WI38 (cell line): ENCODE measurements around the gene ATP6V1C2.

Experiments used
- H3K4me3 ChIP-seq: 2 replicates; pipeline ENCODE4 v1.5.1; 2011; ENCODE audit warnings: low read depth, mild to moderate bottlenecking, control low read depth, low read length
- TF ChIP-seq, protein P1 (sequence below): IDR thresholded peaks from 2 replicates; pipeline ENCODE4 v1.5.1; 2012; ENCODE audit warnings: low read depth, mild to moderate bottlenecking, control low read depth, low read length

The ATP6V1C2 gene

DNA sequence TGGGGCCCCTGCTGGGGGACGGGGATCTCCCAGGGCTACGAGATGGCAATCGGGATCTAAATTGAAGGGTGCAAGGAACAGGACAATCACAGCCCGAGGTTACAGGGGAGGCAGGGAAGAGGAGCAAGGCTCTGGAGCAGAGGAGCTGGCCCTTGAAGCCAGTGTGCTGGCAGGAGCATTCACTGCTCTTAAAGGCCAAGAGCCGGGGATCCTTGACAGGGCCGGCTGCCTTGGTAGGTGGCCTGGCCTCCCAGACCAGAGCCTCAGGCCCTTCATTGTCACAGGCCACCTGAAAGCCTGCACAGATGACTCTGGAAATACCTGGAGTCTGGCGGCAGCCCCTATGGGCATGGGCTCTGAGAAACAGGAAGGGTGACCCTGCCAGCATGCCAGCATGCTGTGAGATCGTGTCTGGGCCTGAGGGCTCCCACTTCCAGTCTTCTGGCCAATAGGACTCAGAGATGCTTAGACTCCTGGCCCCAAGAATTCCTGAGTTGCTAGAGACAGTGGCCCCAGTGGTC lies 52.5 kb downstream of the ATP6V1C2 start:
- H3K4me3 ChIP-seq: no peak overlapping the region
- TF ChIP-seq, protein P1, sequence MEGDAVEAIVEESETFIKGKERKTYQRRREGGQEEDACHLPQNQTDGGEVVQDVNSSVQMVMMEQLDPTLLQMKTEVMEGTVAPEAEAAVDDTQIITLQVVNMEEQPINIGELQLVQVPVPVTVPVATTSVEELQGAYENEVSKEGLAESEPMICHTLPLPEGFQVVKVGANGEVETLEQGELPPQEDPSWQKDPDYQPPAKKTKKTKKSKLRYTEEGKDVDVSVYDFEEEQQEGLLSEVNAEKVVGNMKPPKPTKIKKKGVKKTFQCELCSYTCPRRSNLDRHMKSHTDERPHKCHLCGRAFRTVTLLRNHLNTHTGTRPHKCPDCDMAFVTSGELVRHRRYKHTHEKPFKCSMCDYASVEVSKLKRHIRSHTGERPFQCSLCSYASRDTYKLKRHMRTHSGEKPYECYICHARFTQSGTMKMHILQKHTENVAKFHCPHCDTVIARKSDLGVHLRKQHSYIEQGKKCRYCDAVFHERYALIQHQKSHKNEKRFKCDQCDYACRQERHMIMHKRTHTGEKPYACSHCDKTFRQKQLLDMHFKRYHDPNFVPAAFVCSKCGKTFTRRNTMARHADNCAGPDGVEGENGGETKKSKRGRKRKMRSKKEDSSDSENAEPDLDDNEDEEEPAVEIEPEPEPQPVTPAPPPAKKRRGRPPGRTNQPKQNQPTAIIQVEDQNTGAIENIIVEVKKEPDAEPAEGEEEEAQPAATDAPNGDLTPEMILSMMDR: no peak

DNA sequence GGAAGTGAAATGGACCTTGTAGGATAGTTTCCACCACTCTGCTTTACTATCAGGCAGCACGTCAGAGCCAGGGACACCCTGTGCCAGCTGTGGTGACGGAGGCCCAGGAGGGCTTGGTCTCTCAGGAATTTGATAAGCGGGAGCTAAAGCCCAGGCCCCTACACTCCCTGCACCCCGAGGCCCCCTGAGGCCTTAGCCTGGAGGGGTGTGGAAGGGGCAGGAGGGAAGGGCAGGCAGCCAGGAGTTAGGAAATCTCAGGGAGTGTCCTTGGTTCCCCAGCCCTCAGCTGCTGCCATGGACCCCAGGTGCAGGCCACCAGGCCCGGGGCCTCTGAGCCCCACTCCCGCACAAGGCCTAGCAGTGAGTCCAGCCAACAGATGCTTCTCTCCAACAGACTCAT lies 53.0 kb downstream of the ATP6V1C2 start:
- H3K4me3 ChIP-seq: no peak overlapping the region
- TF ChIP-seq, protein P1: no peak

DNA sequence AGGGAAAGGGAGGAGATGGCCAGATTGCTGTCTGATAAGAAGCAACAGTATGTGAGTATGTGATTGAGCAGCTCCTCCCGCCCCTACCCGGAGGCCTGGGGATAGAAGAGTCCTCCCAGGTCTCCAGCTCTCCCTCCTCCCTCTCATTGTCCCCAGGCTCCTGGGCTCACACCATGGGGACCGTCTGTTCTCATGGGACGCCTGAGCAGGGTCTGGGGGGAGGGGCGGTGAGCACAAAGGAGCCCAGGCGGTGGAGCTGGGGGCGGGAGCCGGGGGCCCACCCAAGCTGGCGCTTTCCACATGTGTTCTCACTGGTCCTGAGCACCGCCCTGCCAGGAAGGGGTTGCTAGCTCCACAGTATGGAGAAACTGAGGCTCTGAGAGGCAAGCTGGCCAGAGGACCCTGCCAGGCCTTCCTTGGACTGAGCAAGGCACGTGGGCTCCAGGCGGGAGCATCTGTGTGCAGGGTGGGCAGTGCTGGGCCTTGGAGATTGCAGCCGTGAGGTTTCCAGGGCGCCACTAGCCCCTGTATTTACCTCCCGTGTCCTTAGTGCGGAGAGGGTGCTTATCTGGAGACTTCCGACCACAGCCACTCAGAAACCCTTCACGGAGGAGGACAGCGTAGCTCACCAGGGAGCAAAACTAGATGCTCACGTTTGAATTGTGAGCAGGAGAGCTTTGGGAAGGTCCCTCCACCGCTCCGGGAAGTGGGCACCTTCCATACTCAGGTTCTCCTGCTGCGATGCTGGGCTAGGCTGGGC lies 53.8 kb downstream of the ATP6V1C2 start:
- no peak overlapping the region for H3K4me3 ChIP-seq
- TF ChIP-seq, protein P1: no peak

DNA sequence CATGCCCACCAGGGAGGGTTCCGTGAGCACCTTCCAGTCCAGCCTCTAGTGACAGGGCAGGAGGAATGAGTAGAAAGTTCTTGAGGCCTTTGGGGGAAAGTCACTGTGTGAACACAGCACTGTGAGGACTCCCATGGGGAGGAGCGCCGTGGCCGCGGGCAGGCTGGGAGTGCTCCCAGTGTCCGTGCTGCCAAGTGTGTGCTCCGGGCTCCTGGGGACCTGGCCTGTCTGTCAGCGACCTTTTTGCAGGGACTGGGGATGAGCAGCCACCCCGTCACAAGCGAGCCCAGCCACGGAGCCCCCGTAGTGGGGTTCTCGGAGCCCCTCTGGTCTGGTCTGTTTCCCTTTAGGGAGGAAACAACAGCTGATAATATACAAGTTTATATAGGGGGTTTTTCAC lies 54.4 kb downstream of the ATP6V1C2 start:
- TF ChIP-seq, protein P1: no peak
- H3K4me3 ChIP-seq: no peak overlapping the region

DNA sequence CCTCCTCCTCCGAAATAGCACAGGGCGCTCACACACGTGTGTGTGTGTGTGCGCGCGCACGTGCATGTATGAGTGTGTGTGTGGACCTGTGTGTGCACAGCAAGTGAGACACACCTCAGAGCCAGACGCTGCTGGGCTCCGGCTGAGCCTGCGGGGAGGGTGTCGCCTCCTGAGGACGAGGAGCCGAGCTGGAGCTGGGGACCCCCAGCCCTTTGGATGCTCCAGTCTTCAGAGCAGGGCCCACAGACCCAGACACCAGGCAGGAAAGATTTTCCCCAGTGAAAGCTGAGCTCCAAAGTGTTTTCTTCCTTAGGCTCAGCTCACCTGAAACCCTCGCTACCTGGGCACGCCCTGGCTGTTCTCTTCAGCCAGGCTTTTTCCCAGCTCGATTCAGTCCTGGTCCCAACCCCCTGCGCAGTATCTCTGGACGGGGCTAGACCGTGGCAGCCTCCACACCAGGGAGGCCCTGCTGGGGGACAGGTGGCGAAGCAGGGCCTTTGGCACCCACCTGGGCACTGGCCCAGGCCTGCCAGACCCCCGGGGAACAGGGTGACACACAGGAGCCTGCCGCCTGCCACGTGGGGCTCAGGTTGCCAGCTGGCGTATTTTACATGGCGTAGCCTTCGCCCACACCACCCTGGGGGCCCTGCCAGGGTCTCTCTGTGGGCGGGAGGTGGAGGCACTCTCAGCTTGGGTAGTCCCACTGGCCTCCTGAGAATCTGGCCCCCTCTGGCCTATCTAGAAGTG lies 55.0 kb downstream of the ATP6V1C2 start:
- TF ChIP-seq, protein P1: no peak
- H3K4me3 ChIP-seq: no peak overlapping the region

DNA sequence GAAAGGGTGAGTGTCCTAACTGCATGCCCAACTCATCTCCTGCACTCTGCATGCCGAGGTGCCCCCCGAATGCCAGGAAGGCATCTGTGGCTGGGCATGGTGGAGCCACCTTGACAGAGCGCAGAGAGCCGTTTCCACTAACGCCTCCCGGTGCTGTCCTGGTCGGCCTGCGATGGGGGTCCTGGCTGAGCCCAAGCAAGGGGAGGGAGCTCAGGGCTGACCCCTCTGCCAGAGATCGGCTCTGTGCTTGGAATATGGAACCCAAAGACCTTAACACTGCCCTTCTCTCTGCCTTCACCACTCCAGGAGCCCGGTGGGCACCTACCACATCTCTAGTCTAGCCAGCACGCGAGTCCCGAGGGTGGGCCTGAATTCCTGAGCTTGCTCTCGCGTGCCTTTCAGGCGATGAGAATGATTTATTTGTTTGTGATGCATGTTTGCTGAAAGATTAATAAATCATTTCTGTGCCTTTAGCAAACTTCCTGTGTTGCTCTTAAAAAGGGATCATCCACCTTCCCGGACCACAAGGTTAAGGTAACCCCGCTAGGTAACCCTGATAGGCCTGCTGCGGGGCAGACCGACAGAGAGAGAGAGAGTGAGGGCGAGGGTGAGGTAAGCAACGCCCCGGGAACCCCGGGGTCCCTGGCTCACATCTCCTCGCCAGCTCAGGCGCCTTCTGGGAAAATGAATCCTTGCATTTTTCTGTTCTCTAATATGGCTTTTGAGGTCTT lies 55.8 kb downstream of the ATP6V1C2 start:
- H3K4me3 ChIP-seq: no peak overlapping the region
- TF ChIP-seq, protein P1: no peak
